ENCODE results near the gene ZNF485. TPM values are rescaled to one million over a fixed set of nuclear protein-coding genes. Genes with fewer than 3 reads are reported as not detected.
"Not testable (repeated sequence)": the region's sequence is repeated elsewhere in the genome, so short reads cannot be mapped to it uniquely, and the experiment has no call there.

Gene ZNF485
- total RNA-seq, 2 experiments from 2014 or later = 6.9 to 7.6 TPM

GRCh38 chr10:43585046-43585445 is 21.2 kb upstream of the ZNF485 start:
- Mint-ChIP-seq H3K4me1 (peaks cover 2% of the 10 kb centered on the region), H3K27me3 (peaks cover 3% of the 10 kb centered on the region), H3K36me3 (ENCODE audit: low read depth) (no peaks in the 10 kb centered on the region), H3K4me3 (no peak overlapping the region), H3K27ac (no peak overlapping the region), H3K9me3 (ENCODE audit: low read depth) (no peaks in the 10 kb centered on the region)
- ChIA-PET CTCF (interaction anchor here (0.6 to 0.7 kb wide), 2 partner anchors 105 to 222 kb away, joined by 3 read pairs; no protein-coding TSS in a partner anchor), POLR2A (no interaction called here)
- ATAC-seq = no peak
- DNase-seq = no peak
- intact Hi-C loops (cut with DNase I, micrococcal nuclease) = no loop called here

- Mint-ChIP-seq H3K4me1 (peaks cover 2% of the 10 kb centered on the region), H3K27ac (no peak overlapping the region), H3K4me3 (no peak overlapping the region), H3K27me3 (peaks cover 3% of the 10 kb centered on the region), H3K9me3 (ENCODE audit: low read depth) (no peaks in the 10 kb centered on the region), H3K36me3 (ENCODE audit: low read depth) (no peaks in the 10 kb centered on the region)
- intact Hi-C loops (cut with DNase I, micrococcal nuclease) = no loop called here
- ChIA-PET CTCF (interaction anchor here (0.6 to 0.7 kb wide), 3 partner anchors 13 to 223 kb away, joined by 3 read pairs; no protein-coding TSS in a partner anchor), POLR2A (no interaction called here)
- DNase-seq = no peak
- ATAC-seq = no peak
These were observed 20.1 kb upstream of the ZNF485 start for GRCh38 chr10:43585981-43586729.

GRCh38 chr10:43586730-43587115 is 19.5 kb upstream of the ZNF485 start:
- H3K4me3 Mint-ChIP-seq; H3K9me3 Mint-ChIP-seq (ENCODE audit: low read depth); ATAC-seq; DNase-seq; H3K27me3 Mint-ChIP-seq; intact Hi-C loops (cut with DNase I, micrococcal nuclease); H3K36me3 Mint-ChIP-seq (ENCODE audit: low read depth); POLR2A ChIA-PET; H3K4me1 Mint-ChIP-seq; H3K27ac Mint-ChIP-seq: not testable (repeated sequence)
- CTCF ChIA-PET = interaction anchor here (0.6 kb wide), 1 partner anchor 13 kb away, joined by 3 read pairs; no protein-coding TSS in a partner anchor

GRCh38 chr10:43591303-43591904 is 14.8 kb upstream of the ZNF485 start:
- Mint-ChIP-seq H3K4me1 (peaks cover 21% of the 10 kb centered on the region), H3K27ac (no peak overlapping the region)
- CTCF ChIA-PET = interaction anchor here (1.3 kb wide), 1 partner anchor 23 kb away, joined by 3 read pairs; no protein-coding TSS in a partner anchor

GRCh38 chr10:43594944-43595589 is 11.2 kb upstream of the ZNF485 start:
- Mint-ChIP-seq H3K4me1 (peaks cover 26% of the 10 kb centered on the region), H3K27ac (peak overlapping the region; percentile 76), H3K27me3 (peaks cover 5% of the 10 kb centered on the region), H3K9me3 (ENCODE audit: low read depth) (peaks cover 3% of the 10 kb centered on the region), H3K4me3 (peak overlapping the region; percentile 42), H3K36me3 (ENCODE audit: low read depth) (no peaks in the 10 kb centered on the region)
- DNase-seq (peak; percentile 69), ATAC-seq (peak; percentile 80)
- ChIA-PET POLR2A (interaction anchor here (1.1 kb wide), 1 partner anchor 54 kb away, joined by 4 read pairs; no protein-coding TSS in a partner anchor), CTCF (interaction anchor here (0.6 to 1.6 kb wide), 3 partner anchors 12 to 138 kb away, joined by 3 to 7 read pairs (median 4); partner anchors contain the start of gene ZNF485)
- intact Hi-C loops (cut with DNase I, micrococcal nuclease) = loop anchor here (1.0 to 10.0 kb wide), 4 partner anchors 21 to 458 kb away; partner anchors contain the start of genes CSGALNACT2 (in 1 of the 2), HNRNPF (in 1 of the 2) and ZNF239 (in 1 of the 2)

More at GRCh38 chr10:43591303-43591904, 14.8 kb upstream of the ZNF485 start:
- ATAC-seq = no peak
- Mint-ChIP-seq H3K27me3 (peaks cover 8% of the 10 kb centered on the region), H3K4me3 (no peak overlapping the region), H3K36me3 (ENCODE audit: low read depth) (no peaks in the 10 kb centered on the region), H3K9me3 (ENCODE audit: low read depth) (peaks cover 3% of the 10 kb centered on the region)
- intact Hi-C loops (cut with DNase I, micrococcal nuclease) = loop anchor here in 1 of 2 experiments (10.0 kb wide), 1 partner anchor 187 kb away; the partner anchor contains the start of gene HNRNPF
- POLR2A ChIA-PET = no interaction called here
- no peak for DNase-seq

- Mint-ChIP-seq H3K36me3 (ENCODE audit: low read depth) (no peaks in the 10 kb centered on the region), H3K9me3 (ENCODE audit: low read depth) (peaks cover 3% of the 10 kb centered on the region), H3K4me1 (peaks cover 26% of the 10 kb centered on the region), H3K4me3 (peak overlapping the region; percentile 42), H3K27ac (peak overlapping the region; percentile 76), H3K27me3 (peaks cover 5% of the 10 kb centered on the region)
- intact Hi-C loops (cut with DNase I, micrococcal nuclease) = loop anchor here (1.0 to 10.0 kb wide), 5 partner anchors 10 to 459 kb away; partner anchors contain the start of genes CSGALNACT2 (in 1 of the 2), HNRNPF (in 1 of the 2), ZNF239 (in 1 of the 2) and ZNF485 (in 1 of the 2)
- ATAC-seq (peak; percentile 84), DNase-seq (peak; percentile 62)
- POLR2A ChIA-PET = interaction anchor here (0.6 to 1.1 kb wide), 2 partner anchors 23 to 54 kb away, joined by 3 to 4 read pairs; no protein-coding TSS in a partner anchor
- CTCF ChIA-PET = interaction anchor here (1.1 to 1.6 kb wide), 2 partner anchors 11 to 17 kb away, joined by 3 to 7 read pairs; partner anchors contain the start of gene ZNF485
These were observed 10.4 kb upstream of the ZNF485 start for GRCh38 chr10:43595739-43596298.

GRCh38 chr10:43596546-43596945 is 9.7 kb upstream of the ZNF485 start:
- intact Hi-C loops (cut with DNase I, micrococcal nuclease) = loop anchor here (1.0 to 10.0 kb wide), 4 partner anchors 10 to 459 kb away; partner anchors contain the start of genes CSGALNACT2 (in 1 of the 2), HNRNPF (in 1 of the 2) and ZNF485 (in 1 of the 2)
- CTCF ChIA-PET = interaction anchor here (1.1 kb wide), 1 partner anchor 16 kb away, joined by 3 read pairs; no protein-coding TSS in a partner anchor
- Mint-ChIP-seq H3K36me3 (ENCODE audit: low read depth) (no peaks in the 10 kb centered on the region), H3K9me3 (ENCODE audit: low read depth) (no peaks in the 10 kb centered on the region), H3K4me1 (peaks cover 26% of the 10 kb centered on the region), H3K27me3 (peaks cover 5% of the 10 kb centered on the region), H3K4me3 (no peak overlapping the region), H3K27ac (no peak overlapping the region)
- ATAC-seq (no peak), DNase-seq (no peak)
- POLR2A ChIA-PET = no interaction called here

GRCh38 chr10:43598446-43598845 is 7.8 kb upstream of the ZNF485 start:
- DNase-seq = no peak
- H3K27ac Mint-ChIP-seq = no peak overlapping the region
- no peaks in the 10 kb centered on the region for H3K9me3 Mint-ChIP-seq (ENCODE audit: low read depth)
- H3K4me3 Mint-ChIP-seq = no peak overlapping the region
- intact Hi-C loops (cut with DNase I, micrococcal nuclease) = loop anchor here (5.0 to 10.0 kb wide), 3 partner anchors 194 to 461 kb away; partner anchors contain the start of genes CSGALNACT2 (in 1 of the 2) and HNRNPF (in 1 of the 2)
- no peaks in the 10 kb centered on the region for H3K36me3 Mint-ChIP-seq (ENCODE audit: low read depth)
- peaks cover 26% of the 10 kb centered on the region for H3K4me1 Mint-ChIP-seq
- peaks cover 5% of the 10 kb centered on the region for H3K27me3 Mint-ChIP-seq
- POLR2A ChIA-PET = no interaction called here
- CTCF ChIA-PET = interaction anchor here (0.5 kb wide), 1 partner anchor 665 kb away, joined by 4 read pairs; no protein-coding TSS in a partner anchor
- ATAC-seq = no peak

GRCh38 chr10:43599333-43599732 is 6.9 kb upstream of the ZNF485 start:
- no peaks in the 10 kb centered on the region for H3K9me3 Mint-ChIP-seq (ENCODE audit: low read depth)
- no peak overlapping the region for H3K4me3 Mint-ChIP-seq
- POLR2A ChIA-PET = no interaction called here
- H3K4me1 Mint-ChIP-seq = peaks cover 26% of the 10 kb centered on the region
- H3K27ac Mint-ChIP-seq = no peak overlapping the region
- CTCF ChIA-PET = interaction anchor here (0.6 kb wide), 1 partner anchor 331 kb away, joined by 3 read pairs; no protein-coding TSS in a partner anchor
- intact Hi-C loops (cut with DNase I, micrococcal nuclease) = loop anchor here (5.0 to 10.0 kb wide), 3 partner anchors 195 to 462 kb away; partner anchors contain the start of genes CSGALNACT2 (in 1 of the 2) and HNRNPF (in 1 of the 2)
- H3K36me3 Mint-ChIP-seq (ENCODE audit: low read depth) = no peaks in the 10 kb centered on the region
- DNase-seq = no peak
- ATAC-seq = no peak
- H3K27me3 Mint-ChIP-seq = no peaks in the 10 kb centered on the region

GRCh38 chr10:43601576-43601975 is 4.7 kb upstream of the ZNF485 start:
- H3K4me1 Mint-ChIP-seq; CTCF ChIA-PET; H3K27ac Mint-ChIP-seq; H3K4me3 Mint-ChIP-seq; POLR2A ChIA-PET; H3K27me3 Mint-ChIP-seq; ATAC-seq; H3K9me3 Mint-ChIP-seq (ENCODE audit: low read depth); H3K36me3 Mint-ChIP-seq (ENCODE audit: low read depth); DNase-seq; intact Hi-C loops (cut with DNase I, micrococcal nuclease): not testable (repeated sequence)

All from activated CD4-positive, alpha-beta T cell treated with anti-CD3 and anti-CD28 coated beads for 36 hours (primary cell).